ENCODE measurements around the gene FERMT2.

DNA sequence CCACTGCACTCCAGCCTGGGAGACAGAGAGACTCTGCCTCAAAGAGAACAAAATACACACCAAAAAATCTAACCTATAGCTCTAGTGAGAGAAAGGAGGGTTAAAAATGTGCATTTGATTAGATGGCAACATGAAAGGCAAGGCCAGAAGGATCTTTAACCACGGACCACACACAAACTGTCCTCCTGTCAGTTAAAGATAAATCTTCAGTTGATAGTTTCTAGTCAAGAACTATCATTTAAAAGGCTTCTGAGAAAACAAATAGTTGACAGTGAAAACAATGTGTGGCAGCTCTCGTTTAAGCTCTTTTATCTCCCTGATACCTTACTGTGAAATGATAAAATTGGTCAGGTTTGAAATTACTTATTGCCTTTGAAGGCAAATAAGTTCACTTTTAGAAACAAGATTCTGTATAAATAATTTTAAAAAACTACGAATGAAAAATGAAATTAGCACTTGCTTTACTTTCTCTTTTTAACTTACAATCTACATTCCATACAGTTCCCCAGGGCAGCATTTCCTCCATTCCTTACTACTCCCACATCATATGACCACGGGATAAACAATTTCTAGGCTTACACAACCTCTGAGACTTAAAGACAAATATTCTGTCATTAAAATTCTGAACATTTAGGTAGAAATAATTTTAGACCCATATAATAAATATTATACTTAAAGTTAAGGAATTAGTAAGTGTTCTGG, 88.1 kb downstream of the FERMT2 start:
- TF ChIP-seq, protein P1, sequence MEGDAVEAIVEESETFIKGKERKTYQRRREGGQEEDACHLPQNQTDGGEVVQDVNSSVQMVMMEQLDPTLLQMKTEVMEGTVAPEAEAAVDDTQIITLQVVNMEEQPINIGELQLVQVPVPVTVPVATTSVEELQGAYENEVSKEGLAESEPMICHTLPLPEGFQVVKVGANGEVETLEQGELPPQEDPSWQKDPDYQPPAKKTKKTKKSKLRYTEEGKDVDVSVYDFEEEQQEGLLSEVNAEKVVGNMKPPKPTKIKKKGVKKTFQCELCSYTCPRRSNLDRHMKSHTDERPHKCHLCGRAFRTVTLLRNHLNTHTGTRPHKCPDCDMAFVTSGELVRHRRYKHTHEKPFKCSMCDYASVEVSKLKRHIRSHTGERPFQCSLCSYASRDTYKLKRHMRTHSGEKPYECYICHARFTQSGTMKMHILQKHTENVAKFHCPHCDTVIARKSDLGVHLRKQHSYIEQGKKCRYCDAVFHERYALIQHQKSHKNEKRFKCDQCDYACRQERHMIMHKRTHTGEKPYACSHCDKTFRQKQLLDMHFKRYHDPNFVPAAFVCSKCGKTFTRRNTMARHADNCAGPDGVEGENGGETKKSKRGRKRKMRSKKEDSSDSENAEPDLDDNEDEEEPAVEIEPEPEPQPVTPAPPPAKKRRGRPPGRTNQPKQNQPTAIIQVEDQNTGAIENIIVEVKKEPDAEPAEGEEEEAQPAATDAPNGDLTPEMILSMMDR (IDR thresholded peaks at IDR 0.05), result no peak
- TF ChIP-seq POLR2A (IDR thresholded peaks at IDR 0.05), result no peak

Measured in testis (tissue), 2 donors.